HUES48 (cell line): Measurements from ENCODE around the gene C8B.

Experiments
- H3K27ac ChIP-seq: one replicate; pipeline ENCODE4 v1.7.0; 2013; ENCODE audit warnings: low read depth, low read length, inconsistent platforms
- H3K27me3 ChIP-seq: 2 replicates; pipeline ENCODE4 v1.6.1; 2013; ENCODE audit warnings: mild to moderate bottlenecking, low read length; ENCODE audit not compliant: control insufficient read depth, insufficient read depth
- H3K36me3 ChIP-seq: 2 replicates; pipeline ENCODE4 v1.6.1; 2013; ENCODE audit warnings: low read length; ENCODE audit not compliant: control insufficient read depth, insufficient read depth
- H3K4me1 ChIP-seq: 2 replicates; pipeline ENCODE4 v1.6.1; 2013; ENCODE audit warnings: mild to moderate bottlenecking, low read length; ENCODE audit not compliant: control insufficient read depth, insufficient read depth
- H3K4me3 ChIP-seq: 2 replicates; pipeline ENCODE4 v1.5.1; 2013; ENCODE audit warnings: mild to moderate bottlenecking, low read depth, low read length
- H3K9ac ChIP-seq: 2 replicates; pipeline ENCODE4 v1.6.1; 2013; ENCODE audit warnings: mild to moderate bottlenecking, low read depth, low read length, moderate library complexity
- H3K9me3 ChIP-seq: 2 replicates; pipeline ENCODE4 v1.6.1; 2013; ENCODE audit warnings: low read length; ENCODE audit not compliant: control insufficient read depth, insufficient read depth

The C8B gene

GRCh38 chr1:56898879-56899278 is 66.9 kb downstream of the C8B start:
- Histone ChIP-seq H3K27ac (no peak overlapping the region), H3K9me3 (no peaks in the 10 kb centered on the region), H3K27me3 (no peaks in the 10 kb centered on the region), H3K36me3 (no peaks in the 10 kb centered on the region), H3K4me3 (no peak overlapping the region), H3K9ac (no peak overlapping the region), H3K4me1 (no peaks in the 10 kb centered on the region)

GRCh38 chr1:56898005-56898373 is 67.8 kb downstream of the C8B start:
- H3K9me3 ChIP-seq, result no peaks in the 10 kb centered on the region
- H3K9ac ChIP-seq, result no peak overlapping the region
- H3K27ac ChIP-seq, result no peak overlapping the region
- no peak overlapping the region for H3K4me3 ChIP-seq
- H3K4me1 ChIP-seq, result no peaks in the 10 kb centered on the region
- no peaks in the 10 kb centered on the region for H3K36me3 ChIP-seq
- H3K27me3 ChIP-seq, result no peaks in the 10 kb centered on the region

- no peaks in the 10 kb centered on the region for H3K4me1 ChIP-seq
- no peaks in the 10 kb centered on the region for H3K36me3 ChIP-seq
These were observed 68.4 kb downstream of the C8B start for GRCh38 chr1:56897150-56898004.

GRCh38 chr1:56894014-56894413 is 71.8 kb downstream of the C8B start:
- Histone ChIP-seq H3K9ac (no peak overlapping the region), H3K27ac (no peak overlapping the region), H3K36me3 (no peaks in the 10 kb centered on the region), H3K27me3 (no peaks in the 10 kb centered on the region), H3K4me1 (no peaks in the 10 kb centered on the region), H3K9me3 (no peaks in the 10 kb centered on the region), H3K4me3 (no peak overlapping the region)

More at GRCh38 chr1:56897150-56898004, 68.4 kb downstream of the C8B start:
- Histone ChIP-seq H3K27me3 (no peaks in the 10 kb centered on the region), H3K27ac (no peak overlapping the region), H3K9ac (no peak overlapping the region), H3K4me3 (no peak overlapping the region), H3K9me3 (no peaks in the 10 kb centered on the region)

GRCh38 chr1:56890229-56890628 is 75.6 kb downstream of the C8B start:
- H3K9ac ChIP-seq, result no peak overlapping the region
- no peaks in the 10 kb centered on the region for H3K27me3 ChIP-seq
- H3K36me3 ChIP-seq, result no peaks in the 10 kb centered on the region
- H3K9me3 ChIP-seq, result no peaks in the 10 kb centered on the region
- H3K4me1 ChIP-seq, result no peaks in the 10 kb centered on the region
- no peak overlapping the region for H3K27ac ChIP-seq
- no peak overlapping the region for H3K4me3 ChIP-seq

- no peaks in the 10 kb centered on the region for H3K27me3 ChIP-seq
- H3K27ac ChIP-seq, result no peak overlapping the region
- H3K36me3 ChIP-seq, result no peaks in the 10 kb centered on the region
- H3K4me1 ChIP-seq, result no peaks in the 10 kb centered on the region
- no peak overlapping the region for H3K9ac ChIP-seq
- H3K9me3 ChIP-seq, result no peaks in the 10 kb centered on the region
- H3K4me3 ChIP-seq, result no peak overlapping the region
These were observed 84.4 kb downstream of the C8B start for GRCh38 chr1:56881417-56881816.

GRCh38 chr1:56880774-56881173 is 85.0 kb downstream of the C8B start:
- Histone ChIP-seq H3K9me3 (no peaks in the 10 kb centered on the region), H3K4me1 (no peaks in the 10 kb centered on the region), H3K27ac (no peak overlapping the region), H3K4me3 (no peak overlapping the region), H3K36me3 (no peaks in the 10 kb centered on the region), H3K27me3 (no peaks in the 10 kb centered on the region), H3K9ac (no peak overlapping the region)
